ENCODE results near the gene FAM181A. TPM values are rescaled to one million over a fixed set of nuclear protein-coding genes. Genes with fewer than 3 reads are reported as not detected.

The FAM181A gene
- total RNA-seq (not detected), polyA plus RNA-seq (0.11 TPM)
- long read RNA-seq, donor 1 = 0 reads
- long read RNA-seq, donor 2 = 0 reads
- long read RNA-seq, donor 3 = 0 reads
- long read RNA-seq, donor 4 = 0 reads
- long read RNA-seq, donor 5 = 0 reads
- long read RNA-seq, donor 6 = 0 reads
- long read RNA-seq, donor 7 = 0 reads
- long read RNA-seq, donor 8 = 0 reads
- long read RNA-seq, donor 9 = 0 reads
- long read RNA-seq, donor 10 = 0 reads

DNA sequence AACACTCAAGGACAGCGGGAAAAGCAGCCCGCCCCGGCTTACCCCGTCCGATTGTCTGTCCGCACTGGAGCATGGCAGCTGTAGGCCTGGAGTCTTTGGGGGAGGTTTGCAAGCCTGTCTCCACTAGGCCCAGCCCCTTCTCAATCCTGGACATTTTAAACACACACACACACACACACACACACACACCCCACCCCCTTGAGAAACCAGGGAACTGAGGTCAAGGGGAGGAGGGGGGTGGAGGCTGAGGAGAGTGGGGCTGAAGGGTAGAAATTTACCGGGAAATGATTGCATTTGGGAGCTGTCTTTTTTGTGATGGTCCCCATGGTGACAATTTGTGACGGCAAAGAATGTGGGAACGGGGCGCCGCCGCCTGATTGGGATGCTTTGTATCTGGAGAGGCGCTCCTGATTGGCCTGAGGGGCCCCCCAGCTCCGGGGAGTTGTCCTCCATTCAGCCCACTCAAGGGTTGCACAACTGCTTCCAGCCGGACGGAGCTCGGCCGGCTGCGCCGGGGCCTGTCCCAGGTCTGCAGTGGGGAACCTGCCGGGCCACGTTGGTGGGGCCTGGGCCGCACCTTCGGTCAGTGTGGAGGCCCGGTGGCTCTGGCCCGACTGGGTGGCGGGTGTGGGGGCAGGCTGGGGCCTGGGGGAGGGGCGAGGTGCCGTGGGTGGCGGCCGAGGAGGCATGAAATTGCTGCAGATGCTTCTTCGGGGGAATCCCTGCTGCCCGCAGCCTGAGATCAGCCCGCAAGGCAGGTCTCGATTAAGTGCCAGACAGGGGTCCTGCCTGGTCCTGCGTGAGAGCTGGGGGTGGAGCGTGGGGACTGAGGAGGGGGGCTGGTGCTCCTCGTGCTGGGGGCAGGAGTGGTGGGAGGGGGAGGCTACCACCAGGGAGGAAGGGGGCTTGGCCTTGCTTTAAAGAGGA, at the start of gene FAM181A:
Gene FAM181A (plus strand): TSS at position 472 of the 927 bp plus-strand sequence. CDS start 942 bp downstream, outside the sequence.
- H3K36me3 ChIP-seq (ENCODE audit: control insufficient read depth in 2 of 2, insufficient read depth in 2 of 2, low read length in 1 of 2) = no peaks in the 10 kb centered on the region
- no peaks in the 10 kb centered on the region for H3K27me3 ChIP-seq (ENCODE audit: control insufficient read depth in 2 of 2, insufficient read depth in 1 of 2, low read length in 1 of 2)
- no peak within 1 kb of the TSS for H3K4me3 ChIP-seq (ENCODE audit: low read length in 2 of 2)
- 85% methylated on average over 38 of the region's 38 CpGs for WGBS
- H3K4me1 ChIP-seq (ENCODE audit: control insufficient read depth in 2 of 2, insufficient read depth in 2 of 2, low read length in 2 of 2) = no peaks in the 10 kb centered on the region
- H3K9me3 ChIP-seq (ENCODE audit: control insufficient read depth in 2 of 2, insufficient read depth in 1 of 2, low read length in 1 of 2) = no peaks in the 10 kb centered on the region
- DNase-seq (ENCODE audit: low read depth in 6 of 9, low spot score in 9 of 9) = no peak
- H3K27ac ChIP-seq (ENCODE audit: low read depth in 1 of 2, low read length in 1 of 2) = no peak within 1 kb of the TSS

DNA sequence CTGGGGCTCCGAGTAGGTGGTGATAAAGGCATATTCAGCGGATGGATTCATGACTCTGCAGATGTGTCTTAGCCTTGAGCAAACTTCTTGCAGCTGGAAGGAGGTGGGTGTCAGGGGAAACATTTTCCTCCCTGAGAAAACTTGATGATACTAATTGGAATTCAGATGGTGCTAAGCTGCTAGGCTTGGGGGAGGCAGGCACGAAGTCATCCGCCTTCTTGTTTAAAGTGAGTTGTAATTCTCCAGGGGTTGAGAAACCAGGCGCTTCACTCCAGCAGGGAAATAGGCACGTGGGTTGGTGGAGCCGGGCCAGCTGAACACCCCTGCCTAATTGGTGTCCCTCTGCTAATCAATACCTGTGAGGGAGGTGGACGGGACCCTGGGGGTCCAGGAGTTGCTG, 48.9 kb upstream of the FAM181A start:
- H3K9me3 ChIP-seq (ENCODE audit: control insufficient read depth in 2 of 2, insufficient read depth in 1 of 2, low read length in 1 of 2) = peaks cover 0 to 1% of the 10 kb centered on the region in 2 donors
- peaks cover 0 to 2% of the 10 kb centered on the region in 2 donors for H3K27me3 ChIP-seq (ENCODE audit: control insufficient read depth in 2 of 2, insufficient read depth in 1 of 2, low read length in 1 of 2)
- DNase-seq (ENCODE audit: low read depth in 6 of 9, low spot score in 9 of 9) = no peak
- no peaks in the 10 kb centered on the region for H3K4me1 ChIP-seq (ENCODE audit: control insufficient read depth in 2 of 2, insufficient read depth in 2 of 2, low read length in 2 of 2)
- WGBS = 54% methylated on average over 8 of the region's 8 CpGs
- H3K36me3 ChIP-seq (ENCODE audit: control insufficient read depth in 2 of 2, insufficient read depth in 2 of 2, low read length in 1 of 2) = no peaks in the 10 kb centered on the region
- no peak overlapping the region for H3K4me3 ChIP-seq (ENCODE audit: low read length in 2 of 2)
- H3K27ac ChIP-seq (ENCODE audit: low read depth in 1 of 2, low read length in 1 of 2) = no peak overlapping the region

DNA sequence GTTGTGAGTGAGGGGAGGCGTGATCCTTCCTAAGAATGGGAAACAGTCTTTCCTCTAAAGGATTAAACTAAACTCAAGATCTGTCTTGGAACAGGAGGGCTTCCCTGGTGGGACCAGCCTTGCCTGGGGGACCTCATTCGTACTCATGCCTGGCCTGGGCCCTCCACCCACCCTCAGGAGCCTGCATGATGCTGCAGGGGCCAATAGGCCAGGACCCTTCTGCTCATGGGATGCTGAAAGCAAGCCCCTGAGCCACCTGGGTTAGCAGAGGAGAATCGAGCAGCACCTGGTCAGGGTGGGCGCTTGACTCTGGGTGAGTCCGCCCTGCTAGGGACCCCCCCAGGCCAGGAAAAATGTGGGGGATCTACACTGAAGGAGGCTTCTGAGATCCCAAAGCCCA, 48.3 kb upstream of the FAM181A start:
- no peak for DNase-seq (ENCODE audit: low read depth in 6 of 9, low spot score in 9 of 9)
- 85% methylated on average over 5 of the region's 5 CpGs for WGBS
- H3K27ac ChIP-seq (ENCODE audit: low read depth in 1 of 2, low read length in 1 of 2) = no peak overlapping the region
- H3K27me3 ChIP-seq (ENCODE audit: control insufficient read depth in 2 of 2, insufficient read depth in 1 of 2, low read length in 1 of 2) = peaks cover 0 to 2% of the 10 kb centered on the region in 2 donors
- H3K4me3 ChIP-seq (ENCODE audit: low read length in 2 of 2) = no peak overlapping the region
- no peaks in the 10 kb centered on the region for H3K4me1 ChIP-seq (ENCODE audit: control insufficient read depth in 2 of 2, insufficient read depth in 2 of 2, low read length in 2 of 2)
- no peaks in the 10 kb centered on the region for H3K36me3 ChIP-seq (ENCODE audit: control insufficient read depth in 2 of 2, insufficient read depth in 2 of 2, low read length in 1 of 2)
- H3K9me3 ChIP-seq (ENCODE audit: control insufficient read depth in 2 of 2, insufficient read depth in 1 of 2, low read length in 1 of 2) = no peaks in the 10 kb centered on the region

DNA sequence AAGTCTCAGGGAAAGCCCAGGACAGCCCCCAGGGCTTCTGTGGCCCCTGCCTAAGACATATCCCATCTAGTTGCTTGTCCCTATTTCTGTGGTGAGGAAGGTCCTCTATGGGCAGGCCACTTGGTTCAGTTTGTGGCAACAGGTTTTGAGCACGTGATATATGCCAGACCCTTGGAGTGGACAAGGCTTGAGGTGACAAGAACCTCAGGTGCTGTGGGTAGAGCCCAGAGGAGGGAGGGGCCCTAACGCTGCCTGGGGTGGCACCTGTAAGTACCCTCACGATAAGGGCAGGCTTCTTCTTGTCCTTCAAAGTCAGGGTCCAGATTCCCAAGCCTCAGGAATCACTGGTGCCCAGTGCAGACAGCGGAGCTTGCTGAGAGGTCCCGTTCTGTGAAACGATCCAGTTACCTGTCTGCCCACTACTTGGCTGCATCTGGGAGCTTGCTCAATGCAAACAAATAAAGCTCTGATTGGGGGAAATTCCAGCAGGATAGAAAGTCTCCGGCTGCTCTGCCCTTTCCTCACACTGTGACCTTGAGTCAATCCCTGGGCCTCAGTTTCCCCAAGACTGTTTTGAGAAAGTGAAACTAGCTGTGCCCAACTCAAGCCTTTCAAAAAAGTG, 47.7 kb upstream of the FAM181A start:
- Histone ChIP-seq H3K9me3 (ENCODE audit: control insufficient read depth in 2 of 2, insufficient read depth in 1 of 2, low read length in 1 of 2) (no peaks in the 10 kb centered on the region), H3K27ac (ENCODE audit: low read depth in 1 of 2, low read length in 1 of 2) (no peak overlapping the region), H3K36me3 (ENCODE audit: control insufficient read depth in 2 of 2, insufficient read depth in 2 of 2, low read length in 1 of 2) (no peaks in the 10 kb centered on the region), H3K27me3 (ENCODE audit: control insufficient read depth in 2 of 2, insufficient read depth in 1 of 2, low read length in 1 of 2) (peaks cover 0 to 2% of the 10 kb centered on the region in 2 donors), H3K4me3 (ENCODE audit: low read length in 2 of 2) (no peak overlapping the region), H3K4me1 (ENCODE audit: control insufficient read depth in 2 of 2, insufficient read depth in 2 of 2, low read length in 2 of 2) (no peaks in the 10 kb centered on the region)
- 58% methylated on average over 7 of the region's 7 CpGs for WGBS
- no peak for DNase-seq (ENCODE audit: low read depth in 6 of 9, low spot score in 9 of 9)

DNA sequence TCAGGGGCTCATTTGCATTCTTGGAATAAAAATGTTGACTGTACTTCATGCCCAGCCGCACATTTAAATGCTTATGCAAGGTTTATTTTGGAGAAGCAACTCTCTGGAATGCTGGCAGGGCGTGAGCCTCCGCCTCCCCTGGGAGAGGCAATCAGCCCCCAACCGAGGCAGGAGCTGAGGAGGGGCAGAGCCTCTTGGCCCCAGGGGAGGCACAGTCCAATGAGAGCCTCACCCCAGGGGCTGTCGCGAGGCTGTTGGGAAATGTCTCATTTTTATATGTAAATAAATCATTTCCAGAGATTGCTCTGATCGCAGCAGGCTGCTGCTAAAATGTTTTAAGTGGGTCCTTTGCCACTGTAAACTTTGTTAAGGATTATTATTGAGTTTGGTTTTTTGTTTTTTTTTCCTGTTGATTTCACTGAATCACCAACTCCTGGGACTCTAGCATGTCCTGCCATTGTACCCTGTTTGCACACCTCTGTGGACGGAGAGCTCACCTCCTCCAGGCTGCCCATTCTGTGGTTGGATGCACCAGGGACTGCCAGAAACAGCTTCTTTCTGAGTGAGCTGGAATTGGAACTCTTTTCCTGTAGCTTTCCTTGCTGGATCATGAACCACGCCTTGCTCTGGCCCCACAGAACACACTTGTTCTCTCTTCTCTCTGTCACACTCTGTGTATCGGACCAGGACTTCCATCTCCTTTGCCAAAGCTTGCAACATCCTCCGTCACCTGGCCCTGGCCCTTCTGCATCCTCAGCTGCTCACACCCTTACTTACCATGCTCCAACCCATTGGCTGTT, 46.9 kb upstream of the FAM181A start:
- no peaks in the 10 kb centered on the region for H3K36me3 ChIP-seq (ENCODE audit: control insufficient read depth in 2 of 2, insufficient read depth in 2 of 2, low read length in 1 of 2)
- H3K4me3 ChIP-seq (ENCODE audit: low read length in 2 of 2) = no peak overlapping the region
- H3K4me1 ChIP-seq (ENCODE audit: control insufficient read depth in 2 of 2, insufficient read depth in 2 of 2, low read length in 2 of 2) = no peaks in the 10 kb centered on the region
- 58% methylated on average over 11 of the region's 11 CpGs for WGBS
- H3K27me3 ChIP-seq (ENCODE audit: control insufficient read depth in 2 of 2, insufficient read depth in 1 of 2, low read length in 1 of 2) = peaks cover 0 to 2% of the 10 kb centered on the region in 2 donors
- DNase-seq (ENCODE audit: low read depth in 6 of 9, low spot score in 9 of 9) = no peak
- H3K27ac ChIP-seq (ENCODE audit: low read depth in 1 of 2, low read length in 1 of 2) = no peak overlapping the region
- no peaks in the 10 kb centered on the region for H3K9me3 ChIP-seq (ENCODE audit: control insufficient read depth in 2 of 2, insufficient read depth in 1 of 2, low read length in 1 of 2)

DNA sequence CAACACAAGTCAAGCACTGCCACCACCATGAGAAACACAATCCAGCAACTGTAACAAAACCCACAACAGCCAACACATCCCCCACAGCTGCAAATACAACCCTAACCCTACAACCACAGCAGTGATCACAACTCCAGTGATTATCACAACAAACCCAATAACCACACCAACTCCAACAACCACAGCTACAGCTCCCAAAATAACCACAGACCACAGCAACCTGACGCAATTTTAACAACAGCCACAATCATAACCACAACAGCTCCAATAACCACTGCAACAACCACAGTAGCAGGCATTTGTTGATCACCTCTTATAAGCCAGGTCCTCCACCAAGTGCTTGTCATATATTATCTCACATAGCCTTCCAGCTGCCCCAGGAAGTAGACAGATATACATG, 42.2 kb upstream of the FAM181A start:
- H3K27ac ChIP-seq (ENCODE audit: low read depth in 1 of 2, low read length in 1 of 2) = no peak overlapping the region
- H3K9me3 ChIP-seq (ENCODE audit: control insufficient read depth in 2 of 2, insufficient read depth in 1 of 2, low read length in 1 of 2) = no peaks in the 10 kb centered on the region
- H3K36me3 ChIP-seq (ENCODE audit: control insufficient read depth in 2 of 2, insufficient read depth in 2 of 2, low read length in 1 of 2) = no peaks in the 10 kb centered on the region
- no peaks in the 10 kb centered on the region for H3K27me3 ChIP-seq (ENCODE audit: control insufficient read depth in 2 of 2, insufficient read depth in 1 of 2, low read length in 1 of 2)
- WGBS = 19% methylated on average over 1 of the region's 1 CpG
- H3K4me1 ChIP-seq (ENCODE audit: control insufficient read depth in 2 of 2, insufficient read depth in 2 of 2, low read length in 2 of 2) = no peaks in the 10 kb centered on the region
- no peak for DNase-seq (ENCODE audit: low read depth in 6 of 9, low spot score in 9 of 9)
- H3K4me3 ChIP-seq (ENCODE audit: low read length in 2 of 2) = no peak overlapping the region

DNA sequence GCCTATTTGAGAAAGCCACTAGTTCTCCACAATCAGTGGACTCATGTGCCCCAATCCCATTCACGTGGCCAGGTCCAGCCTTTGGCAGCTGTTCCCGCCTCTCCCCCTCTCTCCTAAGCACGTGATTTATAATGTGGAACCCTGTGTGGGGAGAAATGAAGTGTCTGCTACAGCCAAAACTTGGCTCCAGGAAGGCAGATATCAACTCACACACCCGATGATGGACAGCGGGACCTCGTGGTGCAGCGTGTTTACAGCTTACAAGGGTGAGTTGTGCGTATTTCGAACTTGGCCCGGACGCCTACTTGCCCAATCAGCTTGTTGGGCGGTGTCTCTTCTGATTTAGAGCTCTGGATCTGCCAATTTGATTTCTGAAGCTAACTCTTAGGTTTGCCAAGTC, 38.1 kb upstream of the FAM181A start:
- no peak for DNase-seq (ENCODE audit: low read depth in 6 of 9, low spot score in 9 of 9)
- Histone ChIP-seq H3K27me3 (ENCODE audit: control insufficient read depth in 2 of 2, insufficient read depth in 1 of 2, low read length in 1 of 2) (peaks cover 0 to 18% of the 10 kb centered on the region in 2 donors), H3K4me3 (ENCODE audit: low read length in 2 of 2) (no peak overlapping the region), H3K36me3 (ENCODE audit: control insufficient read depth in 2 of 2, insufficient read depth in 2 of 2, low read length in 1 of 2) (no peaks in the 10 kb centered on the region), H3K4me1 (ENCODE audit: control insufficient read depth in 2 of 2, insufficient read depth in 2 of 2, low read length in 2 of 2) (no peaks in the 10 kb centered on the region), H3K27ac (ENCODE audit: low read depth in 1 of 2, low read length in 1 of 2) (no peak overlapping the region), H3K9me3 (ENCODE audit: control insufficient read depth in 2 of 2, insufficient read depth in 1 of 2, low read length in 1 of 2) (no peaks in the 10 kb centered on the region)
- 73% methylated on average over 12 of the region's 12 CpGs for WGBS

DNA sequence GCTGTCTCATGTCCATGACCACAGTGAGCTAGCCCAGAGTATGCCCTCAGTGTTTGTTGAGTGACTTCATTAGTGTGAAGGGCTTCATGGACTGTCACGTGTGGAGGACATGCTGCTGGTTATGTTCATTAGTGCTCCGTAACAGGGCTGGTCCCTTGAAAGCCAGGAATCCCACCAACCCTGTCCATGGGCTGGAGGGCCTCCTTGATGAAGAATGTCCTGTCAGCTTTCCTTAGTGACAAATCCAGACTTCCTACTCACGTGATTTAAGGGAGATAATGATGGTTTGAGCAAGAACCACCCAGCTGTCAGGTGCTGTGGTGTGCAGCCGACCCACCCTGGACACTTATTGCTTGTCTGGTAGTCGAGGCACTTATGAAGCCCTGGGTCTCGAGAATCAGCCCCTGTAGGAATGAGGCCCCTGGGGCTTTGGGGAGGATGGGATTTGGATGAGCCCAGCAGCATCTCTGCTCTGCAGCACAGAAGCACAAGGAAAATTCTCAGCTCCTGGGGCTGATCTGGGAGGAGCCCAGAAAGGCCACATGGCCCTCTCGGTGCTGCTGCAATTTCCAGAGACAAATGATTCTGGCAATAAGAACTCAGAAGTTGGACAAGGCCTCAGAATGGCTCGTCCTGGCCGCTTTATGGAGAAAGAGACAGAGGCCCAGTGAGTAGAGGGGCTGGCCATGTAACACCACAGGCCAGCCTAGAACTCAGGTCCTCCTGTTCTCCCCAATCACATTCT, 37.2 kb upstream of the FAM181A start:
- H3K4me3 ChIP-seq (ENCODE audit: low read length in 2 of 2) = no peak overlapping the region
- no peak for DNase-seq (ENCODE audit: low read depth in 6 of 9, low spot score in 9 of 9)
- peaks cover 0 to 21% of the 10 kb centered on the region in 2 donors for H3K27me3 ChIP-seq (ENCODE audit: control insufficient read depth in 2 of 2, insufficient read depth in 1 of 2, low read length in 1 of 2)
- no peaks in the 10 kb centered on the region for H3K36me3 ChIP-seq (ENCODE audit: control insufficient read depth in 2 of 2, insufficient read depth in 2 of 2, low read length in 1 of 2)
- 85% methylated on average over 9 of the region's 9 CpGs for WGBS
- H3K4me1 ChIP-seq (ENCODE audit: control insufficient read depth in 2 of 2, insufficient read depth in 2 of 2, low read length in 2 of 2) = no peaks in the 10 kb centered on the region
- no peaks in the 10 kb centered on the region for H3K9me3 ChIP-seq (ENCODE audit: control insufficient read depth in 2 of 2, insufficient read depth in 1 of 2, low read length in 1 of 2)
- no peak overlapping the region for H3K27ac ChIP-seq (ENCODE audit: low read depth in 1 of 2, low read length in 1 of 2)
